Liver (tissue), 9 donors: ENCODE measurements around the gene PPM1A. TPM values are rescaled to one million over a fixed set of nuclear protein-coding genes. Genes with fewer than 3 reads are reported as not detected.

ENCODE experiments used
- DNase-seq: peaks from one replicate; pipeline ENCODE4 v3.0.0-alpha.2; 2017; ENCODE audit warnings: low spot score
- H3K27ac ChIP-seq, 2 donors: one replicate each; pipeline ENCODE4 v1.7.0; 2013; ENCODE audit warnings: inconsistent platforms in 2 of 2, low read length in 2 of 2, control low read depth in 1 of 2, low read depth in 1 of 2, mild to moderate bottlenecking in 1 of 2
- H3K27me3 ChIP-seq, 4 donors: one replicate each; pipeline versions ENCODE4 v1.6.1 to v1.7.0; 2013; ENCODE audit warnings: low read length in 3 of 4, inconsistent platforms in 1 of 4, mild to moderate bottlenecking in 1 of 4, moderate library complexity in 1 of 4; ENCODE audit not compliant: control insufficient read depth in 4 of 4, insufficient read depth in 4 of 4
- H3K36me3 ChIP-seq, 4 donors: one replicate each; pipeline versions ENCODE4 v1.6.1 to v1.7.0; 2013; ENCODE audit warnings: low read length in 3 of 4, mild to moderate bottlenecking in 3 of 4, low read depth in 1 of 4, moderate library complexity in 1 of 4; ENCODE audit not compliant: control insufficient read depth in 4 of 4, insufficient read depth in 3 of 4
- H3K4me1 ChIP-seq, 4 donors: one replicate each; pipeline versions ENCODE4 v1.6.1 to v1.7.0; 2013; ENCODE audit warnings: low read length in 3 of 4, mild to moderate bottlenecking in 3 of 4, moderate library complexity in 1 of 4; ENCODE audit not compliant: control insufficient read depth in 4 of 4, insufficient read depth in 4 of 4
- H3K4me3 ChIP-seq, 3 donors: one replicate each; pipeline versions ENCODE4 v1.6.1 to v1.7.0; 2013; ENCODE audit warnings: low read length in 3 of 3, control low read depth in 1 of 3, low read depth in 1 of 3, mild to moderate bottlenecking in 1 of 3
- H3K9ac ChIP-seq, 2 donors: one replicate each; pipeline ENCODE4 v1.7.0; 2013; ENCODE audit warnings: low read length in 2 of 2, mild to moderate bottlenecking in 2 of 2, moderate library complexity in 2 of 2, control low read depth in 1 of 2, low read depth in 1 of 2
- H3K9me3 ChIP-seq, 4 donors: one replicate each; pipeline versions ENCODE4 v1.6.1 to v1.7.0; 2013; ENCODE audit warnings: low read length in 3 of 4; ENCODE audit not compliant: control insufficient read depth in 4 of 4
- EGR1 ChIP-seq, 2 donors: IDR thresholded peaks; 2 replicates each; pipeline ENCODE4 v1.6.1; 2016 to 2018; ENCODE audit warnings: antibody characterized with exemption in 2 of 2, low read depth in 2 of 2
- FOXA2 ChIP-seq: IDR thresholded peaks from 2 replicates; pipeline ENCODE4 v1.6.1; 2016; ENCODE audit warnings: antibody characterized with exemption
- GABPA ChIP-seq, 2 donors: IDR thresholded peaks in 1 of 2; conservative IDR thresholded peaks in 1 of 2; 2 replicates each; pipeline ENCODE4 v1.6.1; 2016; ENCODE audit warnings: antibody characterized with exemption in 2 of 2, mild to moderate bottlenecking in 1 of 2, moderate library complexity in 1 of 2
- HNF4A ChIP-seq, 2 donors: conservative IDR thresholded peaks; 2 replicates each; pipeline ENCODE4 v1.6.1; 2016; ENCODE audit warnings: antibody characterized with exemption in 2 of 2, mild to moderate bottlenecking in 2 of 2
- HNF4G ChIP-seq: IDR thresholded peaks from 2 replicates; pipeline ENCODE4 v1.6.1; 2016; ENCODE audit warnings: antibody characterized with exemption
- JUND ChIP-seq, 2 donors: IDR thresholded peaks; 2 replicates each; pipeline ENCODE4 v1.6.1; 2016; ENCODE audit warnings: antibody characterized with exemption in 2 of 2
- NR2F2 ChIP-seq: IDR thresholded peaks from 2 replicates; pipeline ENCODE4 v1.6.1; 2016; ENCODE audit warnings: antibody characterized with exemption
- RAD21 ChIP-seq, 2 donors: IDR thresholded peaks; 2 replicates each; pipeline ENCODE4 v1.6.1; 2016; ENCODE audit warnings: antibody characterized with exemption in 2 of 2, mild to moderate bottlenecking in 2 of 2
- RXRA ChIP-seq, 2 donors: IDR thresholded peaks; 2 replicates each; pipeline ENCODE4 v1.6.1; 2017 to 2018; ENCODE audit warnings: antibody characterized with exemption in 2 of 2, mild to moderate bottlenecking in 1 of 2
- TAF1 ChIP-seq: conservative IDR thresholded peaks from 2 replicates; pipeline ENCODE4 v1.6.1; 2016; ENCODE audit warnings: antibody characterized with exemption, mild to moderate bottlenecking
- YY1 ChIP-seq: IDR thresholded peaks from 2 replicates; pipeline ENCODE4 v1.6.1; 2016; ENCODE audit warnings: antibody characterized with exemption, mild to moderate bottlenecking
- WGBS: extraction: QIAGEN DNeasy Blood & Tissue Kit; methylation state at CpG from one replicate; pipeline ENCODE4 v1.1.7; 2013; 5-methylcytosine and 5-hydroxymethylcytosine counted together
- polyA plus RNA-seq, 2 donors: library from polyadenylated mRNA; stranded (reverse) in 1 of 2; unstranded in 1 of 2; fragments of 200-250 nt in 1 of 2; fragments of >200 nt in 1 of 2; fragmentation: Nextera tagmentation in 1 of 2; extraction: Ambion mirVana in 1 of 2; gene quantifications; one replicate each; pipeline versions ENCODE4 v1.2.1 to v1.2.3, GENCODE V29; 2013 to 2015
- total RNA-seq, 2 donors: library from RNA; depleted of rRNA; stranded (reverse); fragments of >200 nt; gene quantifications; one replicate each; pipeline ENCODE4 v1.2.3, GENCODE V29; 2014
- TF ChIP-seq, protein P1 (sequence below): fragments of 150-350 bp; IDR thresholded peaks from 2 replicates; pipeline ENCODE4 v1.5.1; 2017; ENCODE audit warnings: improper control_type of control experiment, low read depth, low read length; ENCODE audit not compliant: missing input control
- TF ChIP-seq, protein P2 (sequence below): IDR thresholded peaks from 2 replicates; pipeline ENCODE4 v1.6.1; 2016; ENCODE audit warnings: antibody characterized with exemption, mild to moderate bottlenecking
- TF ChIP-seq, protein P3 (sequence below): IDR thresholded peaks from 2 replicates; pipeline ENCODE4 v1.6.1; 2016; ENCODE audit warnings: antibody characterized with exemption
- donor health status: healthy.
- donor health status: healthy.
- donor health status: healthy.
- donor health status: healthy.
- donor health status: healthy.

PPM1A gene
- total and polyA plus RNA-seq, 4 donors: 23.0 to 43.2 (median 29.5) TPM

- no peak for DNase-seq
- Histone ChIP-seq H3K4me3 (no peak overlapping the region), H3K9ac (no peak overlapping the region), H3K27ac (no peak overlapping the region), H3K36me3 (no peaks in the 10 kb centered on the region), H3K9me3 (no peaks in the 10 kb centered on the region), H3K4me1 (peaks cover 0 to 11% (median 7%) of the 10 kb centered on the region in 4 donors), H3K27me3 (no peaks in the 10 kb centered on the region)
- 32% methylated on average over 4 of the region's 4 CpGs for WGBS
- no peak for TF ChIP-seq GABPA (IDR thresholded peaks at IDR 0.05 in 1 of 2, conservative IDR thresholded peaks at IDR 0.05 in 1 of 2)
- peak; percentile 40 for TF ChIP-seq YY1
- TF ChIP-seq HNF4G: no peak
Measured at GRCh38 chr14:60222820-60223219, 26.2 kb upstream of the PPM1A start.

DNA sequence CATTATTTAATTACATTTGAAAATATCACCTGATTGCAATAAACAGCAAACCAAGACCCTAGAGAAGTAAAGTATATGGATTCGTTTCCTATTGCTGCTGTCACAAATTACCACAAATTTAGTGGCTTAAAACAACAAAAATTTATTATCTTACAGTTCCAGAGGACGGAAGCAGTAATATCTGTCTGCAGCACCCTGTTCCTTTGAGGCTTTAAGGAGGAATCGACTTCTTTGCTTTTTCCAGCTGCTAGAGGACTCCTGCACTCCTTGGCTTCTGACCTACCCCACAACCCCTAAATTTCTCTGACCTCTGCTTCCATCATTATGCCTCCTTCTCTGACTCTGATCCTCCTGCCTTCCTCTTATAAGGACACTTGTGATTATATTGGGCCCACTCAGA, 23.8 kb upstream of the PPM1A start:
- DNase-seq: no peak
- Histone ChIP-seq H3K9me3 (no peaks in the 10 kb centered on the region), H3K27ac (no peak overlapping the region), H3K27me3 (no peaks in the 10 kb centered on the region), H3K36me3 (no peaks in the 10 kb centered on the region), H3K4me3 (no peak overlapping the region), H3K4me1 (peaks cover 0 to 11% (median 7%) of the 10 kb centered on the region in 4 donors), H3K9ac (no peak overlapping the region)
- 86% methylated on average over 3 of the region's 3 CpGs for WGBS
- TF ChIP-seq HNF4A (conservative IDR thresholded peaks at IDR 0.05) (no peak), GABPA (IDR thresholded peaks at IDR 0.05 in 1 of 2, conservative IDR thresholded peaks at IDR 0.05 in 1 of 2) (no peak), RAD21 (IDR thresholded peaks at IDR 0.05) (no peak), FOXA2 (no peak)
- TF ChIP-seq, protein P1, sequence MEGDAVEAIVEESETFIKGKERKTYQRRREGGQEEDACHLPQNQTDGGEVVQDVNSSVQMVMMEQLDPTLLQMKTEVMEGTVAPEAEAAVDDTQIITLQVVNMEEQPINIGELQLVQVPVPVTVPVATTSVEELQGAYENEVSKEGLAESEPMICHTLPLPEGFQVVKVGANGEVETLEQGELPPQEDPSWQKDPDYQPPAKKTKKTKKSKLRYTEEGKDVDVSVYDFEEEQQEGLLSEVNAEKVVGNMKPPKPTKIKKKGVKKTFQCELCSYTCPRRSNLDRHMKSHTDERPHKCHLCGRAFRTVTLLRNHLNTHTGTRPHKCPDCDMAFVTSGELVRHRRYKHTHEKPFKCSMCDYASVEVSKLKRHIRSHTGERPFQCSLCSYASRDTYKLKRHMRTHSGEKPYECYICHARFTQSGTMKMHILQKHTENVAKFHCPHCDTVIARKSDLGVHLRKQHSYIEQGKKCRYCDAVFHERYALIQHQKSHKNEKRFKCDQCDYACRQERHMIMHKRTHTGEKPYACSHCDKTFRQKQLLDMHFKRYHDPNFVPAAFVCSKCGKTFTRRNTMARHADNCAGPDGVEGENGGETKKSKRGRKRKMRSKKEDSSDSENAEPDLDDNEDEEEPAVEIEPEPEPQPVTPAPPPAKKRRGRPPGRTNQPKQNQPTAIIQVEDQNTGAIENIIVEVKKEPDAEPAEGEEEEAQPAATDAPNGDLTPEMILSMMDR: no peak
- TF ChIP-seq, protein P2, sequence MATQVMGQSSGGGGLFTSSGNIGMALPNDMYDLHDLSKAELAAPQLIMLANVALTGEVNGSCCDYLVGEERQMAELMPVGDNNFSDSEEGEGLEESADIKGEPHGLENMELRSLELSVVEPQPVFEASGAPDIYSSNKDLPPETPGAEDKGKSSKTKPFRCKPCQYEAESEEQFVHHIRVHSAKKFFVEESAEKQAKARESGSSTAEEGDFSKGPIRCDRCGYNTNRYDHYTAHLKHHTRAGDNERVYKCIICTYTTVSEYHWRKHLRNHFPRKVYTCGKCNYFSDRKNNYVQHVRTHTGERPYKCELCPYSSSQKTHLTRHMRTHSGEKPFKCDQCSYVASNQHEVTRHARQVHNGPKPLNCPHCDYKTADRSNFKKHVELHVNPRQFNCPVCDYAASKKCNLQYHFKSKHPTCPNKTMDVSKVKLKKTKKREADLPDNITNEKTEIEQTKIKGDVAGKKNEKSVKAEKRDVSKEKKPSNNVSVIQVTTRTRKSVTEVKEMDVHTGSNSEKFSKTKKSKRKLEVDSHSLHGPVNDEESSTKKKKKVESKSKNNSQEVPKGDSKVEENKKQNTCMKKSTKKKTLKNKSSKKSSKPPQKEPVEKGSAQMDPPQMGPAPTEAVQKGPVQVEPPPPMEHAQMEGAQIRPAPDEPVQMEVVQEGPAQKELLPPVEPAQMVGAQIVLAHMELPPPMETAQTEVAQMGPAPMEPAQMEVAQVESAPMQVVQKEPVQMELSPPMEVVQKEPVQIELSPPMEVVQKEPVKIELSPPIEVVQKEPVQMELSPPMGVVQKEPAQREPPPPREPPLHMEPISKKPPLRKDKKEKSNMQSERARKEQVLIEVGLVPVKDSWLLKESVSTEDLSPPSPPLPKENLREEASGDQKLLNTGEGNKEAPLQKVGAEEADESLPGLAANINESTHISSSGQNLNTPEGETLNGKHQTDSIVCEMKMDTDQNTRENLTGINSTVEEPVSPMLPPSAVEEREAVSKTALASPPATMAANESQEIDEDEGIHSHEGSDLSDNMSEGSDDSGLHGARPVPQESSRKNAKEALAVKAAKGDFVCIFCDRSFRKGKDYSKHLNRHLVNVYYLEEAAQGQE: no peak
- TF ChIP-seq, protein P3, sequence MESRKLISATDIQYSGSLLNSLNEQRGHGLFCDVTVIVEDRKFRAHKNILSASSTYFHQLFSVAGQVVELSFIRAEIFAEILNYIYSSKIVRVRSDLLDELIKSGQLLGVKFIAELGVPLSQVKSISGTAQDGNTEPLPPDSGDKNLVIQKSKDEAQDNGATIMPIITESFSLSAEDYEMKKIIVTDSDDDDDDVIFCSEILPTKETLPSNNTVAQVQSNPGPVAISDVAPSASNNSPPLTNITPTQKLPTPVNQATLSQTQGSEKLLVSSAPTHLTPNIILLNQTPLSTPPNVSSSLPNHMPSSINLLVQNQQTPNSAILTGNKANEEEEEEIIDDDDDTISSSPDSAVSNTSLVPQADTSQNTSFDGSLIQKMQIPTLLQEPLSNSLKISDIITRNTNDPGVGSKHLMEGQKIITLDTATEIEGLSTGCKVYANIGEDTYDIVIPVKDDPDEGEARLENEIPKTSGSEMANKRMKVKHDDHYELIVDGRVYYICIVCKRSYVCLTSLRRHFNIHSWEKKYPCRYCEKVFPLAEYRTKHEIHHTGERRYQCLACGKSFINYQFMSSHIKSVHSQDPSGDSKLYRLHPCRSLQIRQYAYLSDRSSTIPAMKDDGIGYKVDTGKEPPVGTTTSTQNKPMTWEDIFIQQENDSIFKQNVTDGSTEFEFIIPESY: no peak

DNA sequence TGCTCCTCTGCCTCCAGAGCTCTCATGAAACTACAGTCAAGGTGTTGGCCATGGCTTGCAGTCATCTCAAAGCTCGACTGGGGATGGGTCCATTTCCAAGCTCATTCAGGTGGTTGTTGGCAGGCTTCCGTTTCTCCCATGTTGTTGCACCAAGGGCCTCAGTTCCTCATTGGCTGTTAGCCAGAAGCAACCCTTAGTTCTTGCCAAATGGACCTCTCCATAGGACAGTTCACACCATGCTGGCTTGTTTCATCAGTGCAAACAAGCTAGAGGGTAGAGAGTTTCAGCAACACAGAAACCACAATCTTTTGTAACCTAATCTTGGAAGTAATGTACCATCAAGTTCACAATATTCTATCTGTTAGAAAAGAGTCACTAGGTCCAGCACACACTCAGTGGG, 22.7 kb upstream of the PPM1A start:
- H3K4me1 ChIP-seq: peaks cover 0 to 11% (median 7%) of the 10 kb centered on the region in 4 donors
- H3K36me3 ChIP-seq: no peaks in the 10 kb centered on the region
- H3K4me3 ChIP-seq: no peak overlapping the region
- no peak overlapping the region for H3K9ac ChIP-seq
- no peak for DNase-seq
- H3K27ac ChIP-seq: no peak overlapping the region
- H3K9me3 ChIP-seq: no peaks in the 10 kb centered on the region
- no peaks in the 10 kb centered on the region for H3K27me3 ChIP-seq
- 42% methylated on average over 2 of the region's 2 CpGs for WGBS
- TF ChIP-seq RXRA (IDR thresholded peaks at IDR 0.05): no peak
- TF ChIP-seq, protein P2: no peak
- TF ChIP-seq, protein P1: no peak
- TF ChIP-seq TAF1: no peak
- TF ChIP-seq YY1: no peak
- TF ChIP-seq NR2F2: no peak
- no peak for TF ChIP-seq EGR1 (IDR thresholded peaks at IDR 0.05; ENCODE audit: low read depth in 2 of 2)
- TF ChIP-seq HNF4G: no peak
- TF ChIP-seq JUND (IDR thresholded peaks at IDR 0.05): no peak
- no peak for TF ChIP-seq RAD21 (IDR thresholded peaks at IDR 0.05)
